ENCODE data around the gene SHISAL2A.

Gene SHISAL2A

DNA sequence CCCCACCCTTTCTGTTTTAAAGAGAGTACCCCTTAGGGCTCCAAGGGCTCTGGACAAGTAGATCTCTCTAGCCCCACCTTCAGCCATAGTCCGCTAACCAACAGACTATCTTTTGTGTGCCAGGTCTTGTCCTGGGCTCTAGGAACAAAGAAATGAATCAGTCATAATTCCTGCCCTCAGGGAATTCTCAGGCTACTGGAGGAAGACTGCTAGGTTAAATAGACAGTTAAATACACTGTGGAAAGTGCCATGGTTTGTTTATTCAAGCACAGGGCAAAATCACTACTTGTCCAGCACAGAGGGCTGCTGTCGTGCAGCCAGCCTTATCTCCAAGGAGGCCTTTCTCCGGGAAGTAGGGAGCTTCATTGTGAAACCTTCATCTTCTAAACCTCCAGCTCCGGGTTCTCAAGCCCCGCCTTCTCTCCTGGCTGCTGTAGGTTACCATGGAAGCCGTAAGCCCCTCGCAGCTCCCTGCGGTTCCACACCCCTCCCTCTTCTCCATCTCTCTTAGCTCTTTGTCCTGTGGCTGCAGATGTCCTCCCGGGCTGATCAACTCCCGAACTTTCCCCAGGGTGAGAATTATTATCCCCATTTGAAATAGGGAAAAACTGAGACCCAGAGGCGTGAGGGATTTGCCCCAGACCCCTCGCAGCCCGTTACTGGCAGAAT lies 29.8 kb downstream of the SHISAL2A start:
- DNase-seq = peak; percentile 48 to 97 (median 90)

DNA sequence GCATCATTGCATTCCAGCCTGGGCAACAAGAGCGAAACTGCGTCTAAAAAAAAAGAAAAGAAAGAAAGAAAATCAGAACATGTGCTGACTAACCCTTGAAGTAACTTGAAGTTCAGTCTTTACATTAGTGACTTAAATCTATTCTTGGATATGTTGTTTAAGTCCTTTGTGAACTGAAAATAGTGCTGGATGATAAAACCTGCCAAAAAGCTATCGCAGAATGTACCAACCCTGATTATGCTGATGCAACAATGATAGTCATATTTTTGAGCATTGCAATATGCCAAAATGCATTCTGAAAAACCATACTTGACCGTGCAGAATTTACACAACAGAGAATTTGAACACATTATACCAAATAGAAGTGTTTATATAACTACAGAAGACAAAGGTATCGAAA lies 30.7 kb downstream of the SHISAL2A start:
- peak in 1 of 3 experiments; percentile 12 for DNase-seq

DNA sequence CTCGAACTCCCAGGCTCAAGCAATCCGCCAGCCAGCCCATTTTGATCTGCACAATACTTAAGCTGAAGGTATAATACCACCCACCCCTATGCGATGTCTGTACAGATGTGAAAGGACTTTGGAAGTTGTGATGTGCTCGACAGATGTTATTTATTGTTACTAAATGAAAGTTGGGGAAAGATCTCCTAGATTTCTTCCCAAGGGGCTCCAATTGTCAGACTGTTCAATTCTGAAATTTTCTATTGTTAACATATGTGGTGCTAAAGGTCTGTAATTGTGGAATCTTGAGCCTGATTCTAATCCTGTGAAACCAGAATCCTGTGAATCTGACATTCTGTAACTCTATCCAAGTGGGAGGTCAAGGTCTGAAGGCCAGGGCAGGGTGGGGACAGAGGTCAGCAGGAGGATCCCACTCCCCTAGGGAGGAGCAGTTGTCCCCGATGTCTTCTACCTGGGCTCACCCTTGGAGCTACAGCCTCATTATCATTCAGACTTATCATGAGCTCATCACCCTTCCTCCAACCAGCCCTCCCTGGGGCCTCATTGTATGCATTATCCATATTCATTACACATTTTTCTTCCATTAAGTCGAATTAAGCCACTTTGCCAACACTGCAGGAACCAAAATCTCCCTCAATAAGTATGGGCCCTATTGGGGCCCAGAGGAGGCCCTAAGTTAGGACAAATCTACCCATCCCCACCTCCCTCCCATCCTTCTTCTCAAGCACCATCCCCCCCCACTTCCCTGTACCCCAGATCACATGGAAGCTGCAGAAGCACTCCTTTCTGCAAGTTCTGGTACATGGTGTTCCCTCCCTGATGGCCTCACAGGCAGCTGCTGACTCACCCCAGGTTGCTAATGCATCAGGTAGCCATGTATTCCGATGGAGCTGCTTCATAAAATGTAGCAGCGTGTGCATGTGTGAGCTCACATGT lies 32.3 kb downstream of the SHISAL2A start:
- DNase-seq = no peak

DNA sequence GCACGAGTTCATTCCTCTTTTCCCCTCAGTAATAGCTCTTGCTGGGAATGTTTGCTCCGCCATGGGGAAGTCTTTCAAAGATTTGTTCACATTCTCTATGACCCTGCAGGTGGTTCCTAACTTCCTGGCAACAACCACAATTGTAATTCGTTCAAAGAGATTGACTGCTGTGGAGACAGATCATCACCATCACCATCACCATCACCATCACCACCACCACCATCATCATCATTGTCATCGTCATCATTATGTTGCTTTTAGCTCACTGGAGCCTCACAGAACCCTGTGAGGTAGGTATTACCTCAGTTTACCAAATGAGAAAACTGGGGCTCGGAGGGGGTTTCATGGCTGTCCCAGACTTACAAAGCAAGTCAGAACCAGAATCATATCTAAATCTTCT lies 34.3 kb downstream of the SHISAL2A start:
- no peak for DNase-seq

DNA sequence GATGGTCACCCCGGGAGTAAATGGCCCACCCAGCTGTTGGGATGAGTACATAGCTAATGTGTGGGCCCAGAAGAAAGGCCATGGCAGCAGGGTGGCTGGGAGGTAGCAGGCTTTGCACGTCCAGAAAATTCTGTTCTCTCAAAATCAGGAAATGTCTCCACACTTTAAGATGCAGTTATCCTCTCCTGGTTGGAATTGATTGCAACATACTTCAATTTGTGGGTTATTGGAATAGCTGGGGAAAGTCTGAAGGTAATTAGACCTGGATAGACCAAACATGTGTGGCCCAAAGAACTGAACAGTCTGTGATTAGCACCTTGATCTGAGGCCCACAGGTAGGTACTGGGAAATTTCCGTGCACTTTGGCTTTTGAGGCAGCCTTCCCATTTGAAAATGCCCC lies 35.0 kb downstream of the SHISAL2A start:
- no peak for DNase-seq

DNA sequence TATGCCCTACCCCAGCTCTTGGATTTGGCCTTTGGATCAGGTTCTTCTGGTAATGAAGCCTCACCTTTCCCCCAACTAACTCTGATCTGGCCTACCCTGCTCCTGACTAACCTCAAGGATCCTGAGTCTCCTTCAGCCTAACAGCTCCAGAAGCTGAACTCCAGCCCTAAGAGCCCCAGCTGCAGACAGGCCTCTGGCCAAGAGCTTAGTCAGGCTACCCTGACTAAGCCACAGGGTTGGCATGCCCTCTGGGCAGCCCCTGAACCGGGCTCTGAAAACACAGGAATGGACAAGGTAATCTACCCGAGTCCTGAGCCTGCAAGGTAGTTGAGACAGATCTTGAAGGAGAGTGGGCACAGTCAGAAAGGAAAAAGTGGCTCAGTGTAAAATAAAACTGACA lies 35.7 kb downstream of the SHISAL2A start:
- DNase-seq = no peak

DNA sequence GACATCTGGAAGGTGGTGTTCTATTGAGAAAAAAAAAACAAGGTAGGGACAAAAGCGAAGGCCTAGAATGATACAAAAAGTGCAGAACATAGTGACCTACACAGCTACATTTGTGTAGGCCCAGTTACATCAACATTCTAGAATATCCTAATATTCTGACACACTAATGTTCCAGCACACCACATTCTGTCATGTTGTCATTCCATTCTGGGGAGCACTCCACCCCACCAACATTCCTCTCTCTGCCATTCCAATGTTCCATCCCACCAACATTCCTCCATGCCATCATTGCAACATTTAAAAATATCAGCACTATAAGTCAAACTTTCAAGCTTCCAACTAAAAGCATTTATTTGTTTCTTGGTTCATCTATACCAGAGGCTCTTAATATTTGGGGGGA lies 36.7 kb downstream of the SHISAL2A start:
- DNase-seq = no peak

DNA sequence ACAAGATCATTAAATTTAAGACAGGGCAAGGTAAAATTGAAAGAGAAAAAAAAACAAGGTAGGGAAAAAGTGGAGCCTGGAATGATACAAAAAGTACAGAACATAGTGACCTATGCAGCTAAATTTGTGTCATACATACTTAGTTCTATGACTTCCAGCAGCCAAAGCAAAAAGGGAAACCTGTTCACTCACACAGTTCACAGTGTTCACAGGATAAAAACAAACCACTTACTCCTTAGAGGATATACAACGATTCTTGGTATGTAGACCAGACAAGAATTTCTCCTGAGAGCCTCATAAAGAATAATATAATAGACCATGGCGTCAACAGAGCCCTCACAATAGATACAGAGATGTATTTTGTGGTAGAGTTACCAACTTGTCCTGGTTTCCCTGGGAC lies 37.6 kb downstream of the SHISAL2A start:
- DNase-seq = no peak

DNA sequence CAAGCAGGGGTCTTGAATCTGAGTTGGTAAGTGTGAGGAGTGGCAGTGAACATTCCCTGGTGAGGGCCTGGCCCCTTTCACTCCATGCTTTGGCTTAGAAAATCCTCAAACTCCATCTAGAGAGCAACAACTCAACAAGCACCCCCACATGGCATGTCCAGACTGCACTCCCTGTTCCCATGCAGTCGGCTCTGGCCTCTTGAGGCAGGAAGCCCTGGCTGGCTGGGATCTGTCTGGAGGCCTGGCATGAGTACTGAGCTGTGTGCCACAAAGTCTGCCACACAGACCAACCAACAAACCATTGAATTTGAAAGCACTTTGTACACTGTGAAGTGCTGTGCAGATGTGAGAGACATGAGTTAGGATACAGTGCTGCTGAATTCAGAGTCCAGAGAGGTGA lies 40.0 kb downstream of the SHISAL2A start:
- DNase-seq = no peak

DNA sequence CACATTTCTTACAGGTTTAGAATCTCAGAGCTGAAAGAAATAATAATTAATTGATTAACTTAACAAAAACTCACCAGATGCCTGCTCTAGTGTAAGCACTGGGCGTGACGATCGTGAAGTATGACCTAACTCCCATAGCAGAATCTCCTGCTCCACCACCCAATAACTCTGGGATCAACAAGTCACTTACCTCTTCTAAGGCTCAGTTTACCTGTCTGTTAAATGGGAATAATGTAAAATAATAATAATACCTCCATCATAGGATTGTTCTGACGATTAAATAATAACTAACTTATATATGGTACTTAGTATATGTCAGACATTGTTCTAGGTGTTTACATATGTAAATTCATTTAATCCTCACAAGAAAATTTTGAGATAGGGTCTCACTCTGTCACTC lies 40.5 kb downstream of the SHISAL2A start:
- DNase-seq = no peak

DNA sequence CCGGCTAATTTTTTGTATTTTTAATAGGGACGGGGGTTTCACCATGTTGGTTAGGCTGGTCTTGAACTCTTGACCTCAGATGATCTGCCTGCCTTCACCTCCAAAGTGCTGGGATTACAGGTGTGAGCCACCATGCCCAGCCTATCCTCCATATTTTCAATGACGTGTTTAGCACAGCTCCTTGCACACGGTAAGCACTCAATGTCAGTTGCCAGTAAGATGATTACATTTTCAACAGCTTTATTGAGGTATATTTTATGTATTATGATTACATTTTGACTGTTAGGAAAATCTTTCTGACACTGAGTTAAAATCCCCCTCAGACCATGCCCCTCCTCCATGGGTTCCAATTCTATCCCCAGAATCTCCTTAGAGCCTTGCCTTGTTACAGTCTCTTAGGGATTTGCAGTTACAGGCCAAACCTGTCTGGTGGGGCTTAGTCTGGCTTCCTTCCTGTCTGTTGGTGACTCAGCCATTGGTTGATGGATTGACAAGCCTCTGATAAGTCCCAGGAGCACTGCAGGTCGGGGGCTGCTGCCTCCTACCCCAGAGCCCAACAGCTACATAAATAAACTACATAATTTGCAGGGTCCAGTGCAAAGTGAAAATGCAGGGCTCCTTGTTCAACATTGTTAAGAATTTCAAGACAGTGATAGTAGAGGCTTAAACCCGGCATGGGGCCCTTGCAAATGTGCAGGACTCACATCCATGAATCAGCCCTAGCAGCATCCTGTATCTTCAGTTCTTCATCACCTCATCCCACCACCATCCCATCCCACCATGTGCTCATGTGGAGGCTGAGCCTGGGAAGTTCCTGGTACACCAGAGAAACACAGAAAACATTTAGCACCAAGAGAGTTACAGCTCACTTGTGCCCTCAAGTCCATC lies 41.8 kb downstream of the SHISAL2A start:
- no peak for DNase-seq

DNA sequence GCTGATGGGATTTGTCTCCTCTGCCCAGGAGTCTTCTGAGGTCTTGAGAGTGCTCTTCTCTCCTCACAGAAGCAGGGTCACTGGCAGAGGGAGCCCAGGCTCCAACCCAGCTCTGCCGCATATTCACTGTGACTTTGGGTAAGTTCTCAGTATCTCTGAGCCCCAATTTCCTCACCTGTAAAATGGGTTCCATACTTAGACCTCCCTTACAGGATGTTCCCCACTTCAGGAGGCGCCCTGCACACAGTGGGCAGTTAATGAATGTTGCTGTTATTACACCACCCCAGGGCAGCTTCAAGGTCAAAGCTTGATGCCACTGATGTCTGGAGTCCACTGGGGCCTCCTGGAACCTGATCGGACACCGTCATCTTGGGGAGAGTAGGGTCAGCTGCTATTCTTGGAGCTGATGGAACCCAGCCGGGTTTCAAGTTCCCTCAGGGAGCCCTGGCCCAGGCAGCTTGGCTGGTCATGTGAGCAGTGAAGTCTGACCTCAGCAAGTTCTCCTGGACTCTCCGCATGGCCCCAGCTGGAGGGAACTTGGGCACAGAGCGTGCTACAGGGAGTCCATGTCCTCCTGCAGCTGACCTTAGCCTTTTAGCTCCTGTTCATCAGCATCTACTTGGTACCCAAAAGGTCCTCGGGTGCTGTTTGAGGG lies 43.4 kb downstream of the SHISAL2A start:
- no peak for DNase-seq

DNA sequence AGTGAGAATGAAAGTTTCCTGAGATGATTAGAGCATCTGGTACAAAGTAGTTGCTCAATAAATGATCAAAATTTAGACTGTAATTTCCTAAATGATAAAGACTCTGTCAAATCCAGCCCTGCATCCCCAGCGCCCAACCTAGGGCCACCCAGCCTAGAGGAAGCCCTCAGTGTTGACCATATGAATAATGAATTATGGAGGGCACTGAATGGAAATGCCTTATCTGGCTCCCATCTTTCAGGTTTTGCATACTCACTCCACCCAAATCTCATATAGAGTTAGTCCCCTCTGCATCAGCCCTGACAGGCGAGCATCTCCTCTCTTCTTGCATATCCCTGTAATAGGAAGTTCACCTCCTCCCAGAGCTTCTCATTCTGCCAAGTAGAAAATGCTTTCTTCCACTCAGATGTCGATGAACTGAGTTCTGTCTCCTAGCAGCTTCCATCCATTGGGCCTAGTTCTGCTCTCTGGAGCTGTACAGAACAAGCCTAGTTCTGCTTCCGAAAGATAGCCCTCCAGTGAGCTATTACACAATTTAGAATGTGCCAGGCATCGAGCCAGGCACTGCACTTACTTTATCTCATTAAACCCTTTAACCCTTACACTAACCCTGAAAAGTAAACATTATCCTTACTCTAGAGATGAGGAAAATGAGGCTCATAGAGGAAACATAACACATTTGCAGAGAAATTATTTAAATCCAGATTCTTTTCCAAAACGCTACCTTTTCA lies 44.3 kb downstream of the SHISAL2A start:
- DNase-seq = no peak

DNA sequence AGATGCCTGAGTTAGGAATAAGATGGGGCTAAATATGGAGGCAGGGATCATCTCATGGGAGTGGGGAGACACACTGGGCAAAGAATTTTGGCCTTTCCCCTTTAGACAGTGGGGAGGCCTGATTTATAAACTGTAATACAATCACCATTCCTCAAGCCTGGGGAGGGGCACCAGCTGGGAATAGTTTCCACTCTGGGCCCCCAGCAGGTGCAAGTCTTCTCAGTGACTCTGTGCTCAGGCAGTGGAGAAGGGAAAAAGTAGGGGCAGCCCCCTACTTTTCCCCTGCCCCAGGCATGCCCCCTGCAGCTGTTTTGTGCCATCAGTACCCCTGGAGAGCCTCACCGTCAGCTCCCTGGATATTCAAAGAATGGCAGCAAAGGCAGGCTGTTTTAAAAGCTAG lies 46.1 kb downstream of the SHISAL2A start:
- DNase-seq = peak in 2 of 3 experiments; percentile 4 to 33

DNA sequence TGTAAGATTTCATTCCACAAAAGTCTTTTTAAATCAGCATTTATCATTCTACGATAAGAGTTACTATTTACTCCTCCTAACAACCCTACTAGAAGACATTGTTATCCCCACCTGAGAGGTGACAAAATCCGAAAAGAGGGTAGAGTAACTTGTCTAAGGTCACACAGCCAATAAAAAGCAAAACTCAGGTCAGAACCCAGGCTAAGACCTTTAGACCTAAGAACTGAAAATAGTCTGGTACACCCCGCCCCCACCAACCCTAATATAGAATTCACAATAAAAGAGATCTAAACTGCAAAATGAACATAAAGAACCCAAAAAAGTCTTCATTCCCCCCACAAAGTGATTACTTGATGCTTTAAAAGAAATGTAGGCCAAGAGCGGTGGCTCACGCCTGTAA lies 46.5 kb downstream of the SHISAL2A start:
- DNase-seq = no peak

DNA sequence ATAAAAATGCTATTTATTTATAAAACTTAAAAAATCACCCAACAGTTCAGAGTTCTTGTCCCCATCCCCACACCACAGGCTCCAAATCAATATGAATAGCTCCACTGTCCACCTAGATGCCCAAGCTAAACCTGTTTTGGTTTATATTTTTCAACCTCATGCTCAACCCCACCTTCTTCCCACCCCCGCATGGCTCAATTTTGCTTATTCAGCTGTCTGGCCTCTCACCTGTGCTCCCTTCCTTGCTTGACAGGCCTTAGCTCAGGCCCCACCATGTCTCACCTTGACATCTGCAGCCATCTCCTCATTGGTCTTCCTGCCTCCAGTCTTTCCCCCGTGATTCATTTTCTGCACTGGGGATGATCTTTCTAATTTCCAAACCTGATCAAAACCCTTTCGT lies 47.4 kb downstream of the SHISAL2A start:
- DNase-seq = no peak

DNA sequence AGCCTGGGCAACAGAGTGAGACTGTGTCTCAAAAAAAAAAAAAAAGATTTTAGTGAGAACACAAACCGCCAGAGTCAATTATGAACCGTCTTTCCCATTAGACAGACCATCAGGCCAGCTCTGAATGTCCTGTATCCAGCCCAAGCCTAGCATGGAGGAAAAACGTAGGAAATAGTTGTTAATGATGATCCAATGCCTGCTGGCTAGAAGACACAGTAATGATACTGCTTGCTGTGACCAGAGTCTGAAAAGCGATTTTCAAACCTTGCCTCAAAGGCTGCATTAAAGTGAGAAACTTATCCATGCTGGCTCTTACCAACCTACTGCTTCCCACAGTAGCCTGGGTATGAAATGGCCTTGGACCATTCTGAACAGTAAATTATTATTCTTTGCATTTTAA lies 48.2 kb downstream of the SHISAL2A start:
- DNase-seq = no peak

DNA sequence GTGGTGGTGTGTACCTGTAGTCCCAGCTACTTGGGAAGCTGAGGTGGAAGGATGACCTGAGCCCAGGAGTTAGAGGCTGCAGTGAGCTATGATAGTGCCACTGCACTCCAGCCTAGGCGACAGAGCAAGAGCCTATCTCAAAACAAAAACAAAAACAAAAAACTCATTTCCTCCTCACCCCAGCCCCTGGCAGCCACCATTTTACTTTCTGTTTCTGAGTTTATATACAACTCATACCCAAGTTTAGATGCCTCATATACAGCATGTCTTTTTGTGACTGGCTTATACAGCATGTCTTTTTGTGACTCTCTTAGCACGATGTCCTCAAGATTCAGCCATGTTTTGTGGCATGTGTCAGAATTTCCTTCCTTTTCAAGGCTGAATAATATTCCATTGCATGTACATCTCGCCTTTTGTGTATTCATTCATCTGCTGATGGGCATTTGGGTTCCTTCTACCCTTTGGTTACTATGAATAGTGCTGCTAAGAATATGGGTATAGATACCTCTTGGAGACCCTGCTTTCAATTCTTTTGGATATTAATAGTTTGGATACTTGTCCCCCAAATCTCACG lies 50.5 kb downstream of the SHISAL2A start:
- no peak for DNase-seq

DNA sequence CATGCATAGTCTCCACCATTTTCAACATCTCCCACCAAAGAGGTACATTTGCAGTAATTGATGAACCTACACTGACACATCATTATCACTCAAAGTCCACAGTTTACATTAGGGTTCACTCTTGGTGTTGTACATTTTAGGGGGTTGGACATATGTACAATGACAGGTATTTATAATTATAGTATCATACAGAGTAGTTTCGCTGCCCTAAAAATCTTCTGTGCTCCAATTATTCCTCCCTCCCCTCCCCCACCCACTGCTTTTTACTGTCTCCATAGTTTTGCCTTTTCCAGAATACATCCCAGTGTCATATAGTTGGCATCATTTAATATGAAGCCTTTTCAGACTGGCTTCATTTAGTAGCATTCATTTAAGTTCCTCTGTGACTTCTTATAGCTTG lies 51.6 kb downstream of the SHISAL2A start:
- no peak for DNase-seq

DNA sequence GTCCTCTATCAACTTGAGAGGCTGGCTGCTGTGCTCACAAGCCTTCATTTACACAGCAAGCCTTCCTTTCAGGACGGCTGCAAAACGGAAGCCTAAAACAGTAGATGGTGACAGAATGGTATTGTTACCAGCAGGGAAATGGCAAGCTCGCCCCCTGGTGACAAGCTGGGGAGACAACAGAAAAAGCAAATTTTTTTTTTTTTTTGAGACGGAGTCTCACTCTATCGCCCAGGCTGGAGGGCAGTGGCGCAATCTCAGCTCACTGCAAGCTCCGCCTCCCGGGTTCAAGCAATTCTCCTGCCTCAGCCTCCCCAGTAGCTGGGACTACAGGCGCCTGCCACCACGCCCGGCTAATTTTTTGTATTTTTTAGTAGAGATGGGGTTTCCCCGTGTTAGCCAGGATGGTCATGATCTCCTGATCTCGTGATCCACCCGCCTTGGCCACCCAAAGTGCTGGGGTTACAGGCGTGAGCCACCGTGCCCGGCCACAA lies 53.3 kb downstream of the SHISAL2A start:
- peak; percentile 55 to 82 (median 57) for DNase-seq

DNA sequence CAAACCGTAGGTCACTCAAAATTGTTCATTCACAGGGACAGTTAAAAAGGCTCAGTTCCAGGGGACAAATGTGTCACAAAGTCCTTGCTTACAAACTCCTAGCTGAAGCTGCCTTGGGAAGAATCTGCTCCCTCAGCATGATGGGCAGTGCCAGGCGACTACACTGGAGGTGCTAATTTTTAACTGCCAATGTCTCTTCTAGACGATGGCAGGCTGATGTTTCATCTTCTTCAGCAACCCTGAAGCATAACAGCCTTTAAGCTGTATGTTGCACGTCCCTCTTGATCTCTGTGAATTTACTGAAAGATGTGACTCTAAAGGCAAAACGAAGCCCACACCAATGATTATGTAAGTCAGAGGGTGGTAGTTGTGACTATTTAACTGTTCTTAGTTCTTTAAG lies 53.9 kb downstream of the SHISAL2A start:
- DNase-seq = no peak

DNA sequence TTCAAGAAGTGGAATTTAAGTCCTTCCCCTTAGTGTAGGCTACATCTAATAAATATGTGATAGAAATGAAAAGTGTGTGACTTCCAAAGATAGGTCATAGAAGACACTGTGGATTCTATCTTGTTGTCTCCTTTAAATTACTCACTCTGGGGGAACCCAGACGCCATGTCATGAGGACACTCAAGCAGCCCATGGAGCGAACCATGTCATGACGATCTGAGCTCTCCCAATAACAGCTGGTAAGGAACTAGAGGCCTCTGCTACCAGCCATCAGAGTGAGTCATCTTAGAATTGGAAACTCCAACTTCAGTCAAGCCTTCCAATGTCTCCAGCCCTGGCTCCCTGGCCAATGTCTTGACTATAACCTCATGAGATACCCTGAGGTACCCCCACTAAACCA lies 58.9 kb downstream of the SHISAL2A start:
- DNase-seq = no peak

All from NCI-H1417 (cell line).